ENCODE results near the gene TYW5.
"Not testable (repeated sequence)": the region's sequence is repeated elsewhere in the genome, so short reads cannot be mapped to it uniquely, and the experiment has no call there.

The TYW5 gene

GRCh38 chr2:199914372-199914958, 40.8 kb downstream of the TYW5 start:
- DNase-seq (ENCODE audit: low read depth): no peak

GRCh38 chr2:199912553-199913114, 42.7 kb downstream of the TYW5 start:
- not testable (repeated sequence) for DNase-seq (ENCODE audit: low read depth)

GRCh38 chr2:199911877-199912161, 43.5 kb downstream of the TYW5 start:
- DNase-seq (ENCODE audit: low read depth): no peak

- peak; percentile 83 for DNase-seq (ENCODE audit: low read depth)
Measured at GRCh38 chr2:199911052-199911876, 44.0 kb downstream of the TYW5 start, which contains the start of gene C2orf69. Gene C2orf69, plus strand, starts transcription at chr2:199911293. Its CDS starts 146 bp downstream, at chr2:199911439.

- DNase-seq (ENCODE audit: low read depth): no peak
Measured at GRCh38 chr2:199910338-199911051, 44.8 kb downstream of the TYW5 start.

GRCh38 chr2:199907008-199907714, 48.1 kb downstream of the TYW5 start:
- DNase-seq (ENCODE audit: low read depth): no peak

- DNase-seq (ENCODE audit: low read depth): no peak
Measured at GRCh38 chr2:199903111-199903510, 52.2 kb downstream of the TYW5 start.

- DNase-seq (ENCODE audit: low read depth): no peak
Measured at GRCh38 chr2:199902486-199903110, 52.7 kb downstream of the TYW5 start.

- no peak for DNase-seq (ENCODE audit: low read depth)
Measured at GRCh38 chr2:199901942-199902341, 53.3 kb downstream of the TYW5 start.

GRCh38 chr2:199896617-199897016, 58.7 kb downstream of the TYW5 start:
- DNase-seq (ENCODE audit: low read depth): no peak

- no peak for DNase-seq (ENCODE audit: low read depth)
Measured at GRCh38 chr2:199895406-199895805, 59.9 kb downstream of the TYW5 start.

GRCh38 chr2:199883474-199884212, 71.6 kb downstream of the TYW5 start:
- DNase-seq (ENCODE audit: low read depth): no peak

- DNase-seq (ENCODE audit: low read depth): no peak
Measured at GRCh38 chr2:199882667-199883066, 72.6 kb downstream of the TYW5 start.
